ENCODE measurements around the gene SACM1L. TPM values are rescaled to one million over a fixed set of nuclear protein-coding genes. Genes with fewer than 3 reads are reported as not detected.

Gene SACM1L
- total RNA-seq, 6 experiments from 2014 or later: 43.9 to 51.3 (median 47.8) TPM

DNA sequence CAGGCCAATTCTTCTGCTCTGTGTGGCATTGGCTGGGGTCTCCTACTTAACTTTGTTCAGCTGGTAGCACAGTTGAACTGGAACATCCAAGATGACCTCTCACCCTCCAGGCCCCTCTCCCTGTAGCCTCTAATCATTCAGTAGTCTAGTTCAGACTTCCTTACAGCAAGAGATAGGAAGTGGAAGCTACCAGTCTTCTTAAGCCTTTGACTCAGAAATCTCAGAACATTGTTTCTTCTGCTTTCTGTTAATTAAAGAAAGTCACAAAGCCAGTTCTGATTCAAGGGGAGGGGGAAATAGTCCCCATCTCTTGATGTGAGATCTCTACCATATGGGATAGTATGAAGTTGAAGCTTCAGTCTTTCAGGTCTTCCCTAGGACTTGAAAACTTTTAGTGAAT lies 18.8 kb upstream of the SACM1L start:
- H3K36me3 Mint-ChIP-seq (ENCODE audit: low read depth): peaks cover 39% of the 10 kb centered on the region
- no peaks in the 10 kb centered on the region for H3K9me3 Mint-ChIP-seq
- TF ChIP-seq, protein P1, sequence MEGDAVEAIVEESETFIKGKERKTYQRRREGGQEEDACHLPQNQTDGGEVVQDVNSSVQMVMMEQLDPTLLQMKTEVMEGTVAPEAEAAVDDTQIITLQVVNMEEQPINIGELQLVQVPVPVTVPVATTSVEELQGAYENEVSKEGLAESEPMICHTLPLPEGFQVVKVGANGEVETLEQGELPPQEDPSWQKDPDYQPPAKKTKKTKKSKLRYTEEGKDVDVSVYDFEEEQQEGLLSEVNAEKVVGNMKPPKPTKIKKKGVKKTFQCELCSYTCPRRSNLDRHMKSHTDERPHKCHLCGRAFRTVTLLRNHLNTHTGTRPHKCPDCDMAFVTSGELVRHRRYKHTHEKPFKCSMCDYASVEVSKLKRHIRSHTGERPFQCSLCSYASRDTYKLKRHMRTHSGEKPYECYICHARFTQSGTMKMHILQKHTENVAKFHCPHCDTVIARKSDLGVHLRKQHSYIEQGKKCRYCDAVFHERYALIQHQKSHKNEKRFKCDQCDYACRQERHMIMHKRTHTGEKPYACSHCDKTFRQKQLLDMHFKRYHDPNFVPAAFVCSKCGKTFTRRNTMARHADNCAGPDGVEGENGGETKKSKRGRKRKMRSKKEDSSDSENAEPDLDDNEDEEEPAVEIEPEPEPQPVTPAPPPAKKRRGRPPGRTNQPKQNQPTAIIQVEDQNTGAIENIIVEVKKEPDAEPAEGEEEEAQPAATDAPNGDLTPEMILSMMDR (IDR thresholded peaks at IDR 0.05): no peak
- no peaks in the 10 kb centered on the region for H3K27me3 Mint-ChIP-seq (ENCODE audit: insufficient read depth)
- no peak overlapping the region for H3K4me3 Mint-ChIP-seq
- DNase-seq: no peak
- H3K27ac Mint-ChIP-seq: no peak overlapping the region
- H3K4me1 Mint-ChIP-seq (ENCODE audit: low read depth): peaks cover 49% of the 10 kb centered on the region

DNA sequence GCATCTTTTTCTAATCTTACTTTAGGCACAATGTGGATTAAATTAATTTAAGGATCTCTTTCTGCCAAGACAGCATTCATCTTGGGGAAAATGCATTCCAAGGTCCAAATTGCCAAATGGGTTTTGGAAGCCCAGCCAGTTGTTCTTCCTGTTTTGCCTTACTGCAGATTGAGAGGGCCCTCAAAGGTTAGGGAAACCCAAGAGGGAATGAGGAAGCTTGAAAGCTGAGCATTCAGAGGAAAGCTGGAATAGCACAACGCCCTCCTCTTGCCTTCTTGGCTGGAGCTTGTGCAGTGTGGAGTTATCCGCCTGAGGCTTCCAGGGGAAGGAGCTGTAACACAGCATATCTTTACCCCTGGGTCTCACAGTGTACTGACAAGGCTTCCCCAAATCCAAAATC lies 18.2 kb upstream of the SACM1L start:
- TF ChIP-seq, protein P1 (IDR thresholded peaks at IDR 0.05): no peak
- Mint-ChIP-seq H3K4me3 (no peak overlapping the region), H3K36me3 (ENCODE audit: low read depth) (peaks cover 39% of the 10 kb centered on the region), H3K4me1 (ENCODE audit: low read depth) (peaks cover 43% of the 10 kb centered on the region), H3K9me3 (no peaks in the 10 kb centered on the region), H3K27me3 (ENCODE audit: insufficient read depth) (no peaks in the 10 kb centered on the region), H3K27ac (no peak overlapping the region)
- no peak for DNase-seq

DNA sequence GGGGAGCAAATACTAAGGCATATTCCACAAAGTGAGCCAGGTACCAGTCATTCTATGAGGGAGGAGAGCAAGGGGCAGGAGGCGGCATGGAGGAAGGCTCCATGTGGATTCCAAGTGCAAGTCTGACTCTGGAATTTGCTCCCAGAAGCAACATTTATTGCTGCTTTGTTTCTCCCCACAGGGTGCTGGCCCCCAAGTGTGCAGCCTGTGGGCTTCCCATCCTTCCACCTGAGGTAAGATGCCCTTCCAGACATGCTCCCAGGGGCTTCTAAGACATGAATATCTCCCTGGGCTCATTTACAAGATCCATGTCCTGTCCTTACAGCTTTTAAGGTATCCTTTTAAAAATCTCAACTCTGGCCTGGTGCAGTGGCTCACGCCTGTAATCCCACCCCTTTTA lies 15.9 kb upstream of the SACM1L start:
- no peak for DNase-seq
- Mint-ChIP-seq H3K4me1 (ENCODE audit: low read depth) (peaks cover 39% of the 10 kb centered on the region), H3K27me3 (ENCODE audit: insufficient read depth) (peaks cover 2% of the 10 kb centered on the region; the same call in 1 of the 2 replicates)

DNA sequence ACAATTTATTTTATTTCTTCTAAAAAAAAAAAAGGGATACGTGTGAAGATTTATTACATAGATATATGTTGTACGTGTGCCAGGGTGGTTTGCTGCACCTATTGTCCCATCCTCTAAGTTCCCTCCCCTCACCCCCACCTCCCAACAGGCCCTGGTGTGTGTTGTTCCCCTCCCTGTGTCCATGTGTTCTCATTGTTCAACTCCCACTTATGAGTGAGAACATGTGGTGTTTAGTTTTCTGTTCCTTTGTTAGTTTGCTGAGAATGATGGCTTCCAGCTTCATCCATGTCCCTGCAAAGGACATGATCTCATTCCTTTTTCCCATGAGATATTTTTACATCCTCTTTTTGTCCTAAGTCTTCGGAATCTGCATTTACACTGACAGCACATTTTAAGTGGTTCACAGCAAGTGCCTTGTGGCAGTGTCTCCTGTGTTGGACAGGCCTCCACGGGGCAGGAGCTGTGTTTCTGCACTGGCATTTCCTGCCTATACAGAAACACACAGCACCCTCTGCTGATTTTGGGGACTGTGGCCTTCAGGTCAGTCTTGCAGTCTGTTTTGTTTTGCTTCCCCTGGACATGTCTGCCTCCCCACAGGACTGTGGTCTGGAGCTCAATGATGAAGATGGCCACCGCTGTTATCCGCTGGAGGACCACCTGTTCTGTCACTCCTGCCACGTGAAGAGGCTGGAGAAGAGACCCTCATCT lies 12.7 kb upstream of the SACM1L start:
- H3K36me3 Mint-ChIP-seq (ENCODE audit: low read depth): peaks cover 34% of the 10 kb centered on the region
- DNase-seq: no peak
- peaks cover 2% of the 10 kb centered on the region for H3K27me3 Mint-ChIP-seq (ENCODE audit: insufficient read depth)
- no peak overlapping the region; the same call in 1 of the 2 replicates for H3K4me3 Mint-ChIP-seq
- TF ChIP-seq, protein P1 (IDR thresholded peaks at IDR 0.05): no peak
- H3K9me3 Mint-ChIP-seq: no peaks in the 10 kb centered on the region
- H3K27ac Mint-ChIP-seq: peak overlapping the region; percentile 75
- peaks cover 23% of the 10 kb centered on the region for H3K4me1 Mint-ChIP-seq (ENCODE audit: low read depth)

More for the DNA sequence above, 15.9 kb upstream of the SACM1L start:
- peaks cover 44% of the 10 kb centered on the region for H3K36me3 Mint-ChIP-seq (ENCODE audit: low read depth)
- no peaks in the 10 kb centered on the region for H3K9me3 Mint-ChIP-seq
- no peak overlapping the region for H3K27ac Mint-ChIP-seq
- H3K4me3 Mint-ChIP-seq: no peak overlapping the region
- TF ChIP-seq, protein P1 (IDR thresholded peaks at IDR 0.05): no peak

DNA sequence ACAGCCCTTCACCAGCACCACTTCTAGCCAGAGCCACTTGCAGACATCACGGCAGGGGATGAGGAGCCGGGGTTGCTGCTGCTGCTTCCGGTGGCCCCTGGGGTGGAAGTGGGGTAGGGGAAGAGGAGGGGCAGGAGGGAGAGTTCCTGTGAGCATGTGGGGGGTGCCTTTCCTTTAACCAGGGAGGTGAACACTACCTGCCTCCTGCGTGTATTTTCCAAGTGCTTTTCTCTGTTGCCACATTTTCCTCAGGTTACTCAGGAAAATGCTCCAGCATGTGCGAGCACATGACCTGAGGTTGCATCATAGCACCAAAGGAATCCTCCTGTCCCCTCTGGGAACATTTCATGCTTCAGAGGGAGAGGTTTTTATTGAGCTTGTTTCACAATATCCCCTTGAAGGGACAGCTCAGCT lies 12.2 kb upstream of the SACM1L start:
- Mint-ChIP-seq H3K9me3 (no peaks in the 10 kb centered on the region), H3K27me3 (ENCODE audit: insufficient read depth) (peaks cover 2% of the 10 kb centered on the region), H3K36me3 (ENCODE audit: low read depth) (peaks cover 40% of the 10 kb centered on the region), H3K4me3 (no peak overlapping the region; the same call in 1 of the 2 replicates), H3K4me1 (ENCODE audit: low read depth) (peaks cover 18% of the 10 kb centered on the region), H3K27ac (peak overlapping the region; percentile 75)
- peak; percentile 68 for DNase-seq
- TF ChIP-seq, protein P1 (IDR thresholded peaks at IDR 0.05): no peak

All from HFFc6 (cell line).